K562 (cell line): ENCODE results near the gene SRP72. TPM values are rescaled to one million over a fixed set of nuclear protein-coding genes. Genes with fewer than 3 reads are reported as not detected.

Source experiments
- ATAC-seq: fragments of 200-7000 bp; cut with Tn5 transposase; 3 replicates; pipeline ENCODE4 v1.9.1; 2020; ENCODE audit warnings: moderate library complexity
- BruUV-seq: library from RNA; stranded (reverse); fragments of 400-500 nt; replicated peaks from 2 replicates; lab custom pipeline; 2021; lab: Mats Ljungman, UMichigan
- CTCF ChIA-PET: fragments of 300-600 bp; formaldehyde crosslinking; extraction: SDS; loops from one replicate; lab custom pipeline; 2021; ENCODE audit warnings: low intra/inter-chr PET ratio; lab: Yijun Ruan, JAX
- POLR2A ChIA-PET: fragments of 300-600, 350-650 bp; sonication (Branson Sonifier 250); formaldehyde crosslinking; extraction: SDS; loops from one replicate; lab custom pipeline; 2021; ENCODE audit warnings: antibody characterized with exemption, inconsistent platforms; lab: Yijun Ruan, JAX
- DNase-seq, 4 experiments: peaks; one replicate each; pipeline versions ENCODE4 v3.0.0 to v3.0.0-alpha.2; 2011 to 2018; ENCODE audit warnings: low spot score in 3 of 4, mixed read lengths in 3 of 4; ENCODE audit errors: extremely low read depth in 1 of 4
- FAIRE-seq: peaks from 2 replicates; lab custom pipeline; 2011; peaks lifted over from hg19 to GRCh38; lab: Jason Lieb, UNC
- H2AFZ ChIP-seq: 2 replicates; pipeline ENCODE4 v1.6.0; 2011; ENCODE audit warnings: low read depth, low read length, control low read depth, inconsistent platforms
- H3K27ac ChIP-seq: fragments of 200-600 bp; 3 replicates; pipeline ENCODE4 v1.8.0; 2011; ENCODE audit warnings: low read depth, mild to moderate bottlenecking, control low read depth, inconsistent platforms, low read length, moderate library complexity, mixed read lengths; ENCODE audit errors: extremely low read depth
- H3K27me3 ChIP-seq, 2 experiments: fragments of 300-600 bp in 1 of 2; 2 replicates in 1 of 2; 3 replicates in 1 of 2; pipeline versions ENCODE4 v1.6.0 to v1.8.0; 2011; ENCODE audit warnings: inconsistent platforms in 2 of 2, low read length in 2 of 2, mild to moderate bottlenecking in 1 of 2, mixed read lengths in 1 of 2, moderate library complexity in 1 of 2; ENCODE audit not compliant: control insufficient read depth in 2 of 2, insufficient read depth in 2 of 2
- H3K36me3 ChIP-seq: fragments of 300-600 bp; 3 replicates; pipeline ENCODE4 v1.8.0; 2011; ENCODE audit warnings: mild to moderate bottlenecking, low read length, inconsistent platforms; ENCODE audit not compliant: control insufficient read depth, insufficient read depth
- H3K4me1 ChIP-seq, 2 experiments: fragments of 200-600 bp in 1 of 2; replicated peaks in 1 of 2; 2 replicates in 1 of 2; 3 replicates in 1 of 2; pipeline versions ENCODE4 v1.5.1 to v1.8.0; 2011; ENCODE audit warnings: inconsistent platforms in 2 of 2, low read length in 2 of 2, mild to moderate bottlenecking in 1 of 2, mixed read lengths in 1 of 2, moderate library complexity in 1 of 2; ENCODE audit not compliant: control insufficient read depth in 2 of 2, insufficient read depth in 2 of 2
- H3K4me2 ChIP-seq: 2 replicates; pipeline ENCODE4 v1.6.1; 2011; ENCODE audit warnings: low read length, control low read depth, inconsistent platforms, mixed read lengths; ENCODE audit not compliant: insufficient read depth
- H3K4me3 ChIP-seq: fragments of 200-600 bp; sonication (generic), shearing (Covaris generic); 2 replicates; pipeline ENCODE4 v1.5.1; 2016; ENCODE audit warnings: control low read depth, inconsistent platforms
- H3K79me2 ChIP-seq: fragments of 200-600 bp; 3 replicates; pipeline ENCODE4 v1.8.0; 2011; ENCODE audit warnings: low read length, inconsistent platforms; ENCODE audit not compliant: control insufficient read depth, insufficient read depth
- H3K9ac ChIP-seq, 2 experiments: 2 replicates each; pipeline versions ENCODE4 v1.6.0 to v1.6.1; 2011; ENCODE audit warnings: low read depth in 2 of 2, low read length in 2 of 2, control low read depth in 1 of 2, inconsistent platforms in 1 of 2, mild to moderate bottlenecking in 1 of 2, mixed read lengths in 1 of 2; ENCODE audit not compliant: insufficient read depth in 1 of 2
- H3K9me1 ChIP-seq: one replicate; pipeline ENCODE4 v1.6.0; 2011; ENCODE audit warnings: inconsistent platforms, mild to moderate bottlenecking, low read length, moderate library complexity; ENCODE audit not compliant: control insufficient read depth, insufficient read depth
- H3K9me3 ChIP-seq: replicated peaks from 2 replicates; pipeline ENCODE4 v1.5.1; 2011; ENCODE audit warnings: low read depth, low read length, inconsistent platforms; ENCODE audit not compliant: control insufficient read depth, insufficient read depth
- H4K20me1 ChIP-seq: replicated peaks from 2 replicates; pipeline ENCODE4 v1.6.1; 2011; ENCODE audit warnings: low read length, inconsistent platforms, mixed read lengths; ENCODE audit not compliant: control insufficient read depth, insufficient read depth
- BRF1 ChIP-seq: IDR thresholded peaks from 3 replicates; pipeline ENCODE4 v1.6.1; 2011; ENCODE audit warnings: borderline replicate concordance, mild to moderate bottlenecking; ENCODE audit not compliant: insufficient read length; ENCODE audit errors: extremely low read depth
- CBX5 ChIP-seq: IDR thresholded peaks from 2 replicates; pipeline ENCODE4 v1.6.1; 2014; ENCODE audit warnings: low read depth, borderline replicate concordance
- HDAC1 ChIP-seq, 2 experiments: fragments of 450-650 bp; IDR thresholded peaks; 2 replicates each; pipeline ENCODE4 v1.6.1; 2016 to 2017; ENCODE audit warnings: inconsistent platforms in 1 of 2, mild to moderate bottlenecking in 1 of 2, moderate library complexity in 1 of 2
- HNRNPH1 ChIP-seq: fragments of 200-400 bp; formaldehyde crosslinking; optimal IDR thresholded peaks from 2 replicates; pipeline ENCODE3; 2017; ENCODE audit warnings: low read depth, mild to moderate bottlenecking, low read length, moderate library complexity
- MYNN ChIP-seq, 2 experiments: sonication (generic); formaldehyde crosslinking in 1 of 2; IDR thresholded peaks; 2 replicates each; pipeline versions ENCODE4 v1.5.0 to v1.6.1; 2016 to 2020; ENCODE audit warnings: antibody characterized with exemption in 1 of 2, missing genetic modification reagents in 1 of 2
- PML ChIP-seq: IDR thresholded peaks from 2 replicates; pipeline ENCODE4 v1.6.1; 2012; ENCODE audit warnings: low read length, inconsistent platforms
- POLR2AphosphoS2 ChIP-seq: IDR thresholded peaks from 2 replicates; pipeline ENCODE4 v1.6.1; 2012; ENCODE audit warnings: low read length, improper control_type of control experiment
- POLR2AphosphoS5 ChIP-seq: IDR thresholded peaks from 2 replicates; pipeline ENCODE4 v1.6.1; 2011; ENCODE audit warnings: mild to moderate bottlenecking, low read depth, low read length, moderate library complexity; ENCODE audit not compliant: control insufficient read depth, insufficient read depth
- POLR2B ChIP-seq: fragments of 450-650 bp; IDR thresholded peaks from 2 replicates; pipeline ENCODE4 v1.6.1; 2018; ENCODE audit warnings: low read depth; ENCODE audit not compliant: partially characterized antibody
- RBM25 ChIP-seq: fragments of 200-400 bp; formaldehyde crosslinking; IDR thresholded peaks from 2 replicates; pipeline ENCODE4 v1.6.1; 2018; ENCODE audit warnings: low read length, low read depth, moderate library complexity; ENCODE audit not compliant: severe bottlenecking
- ZKSCAN1 ChIP-seq: fragments of 150-350 bp; IDR thresholded peaks from 2 replicates; pipeline ENCODE4 v1.6.1; 2016; ENCODE audit warnings: low read depth, low read length
- WGBS: fragments of 100-300 bp; shearing (Covaris generic); methylation state at CpG from one replicate; pipeline ENCODE4 v1.1.6; 2016; ENCODE audit warnings: low coverage, mixed read lengths; ENCODE audit not compliant: insufficient coverage; ENCODE audit errors: missing lambda C conversion rate; 5-methylcytosine and 5-hydroxymethylcytosine counted together
- in situ Hi-C: fragments of 300-500 bp; cut with MboI; formaldehyde crosslinking; loops from 4 replicates; pipeline ENCODE4 v1.15.0; 2018; ENCODE audit warnings: inconsistent platforms, mixed read lengths
- intact Hi-C: fragments of 100-400 bp; cut with micrococcal nuclease; formaldehyde crosslinking; loops from 2 replicates; pipeline ENCODE4 v1.14.2; 2022
- polyA plus RNA-seq, 8 experiments: library from polyadenylated mRNA; depleted of rRNA in 4 of 8; stranded (reverse) in 5 of 8; unstranded in 3 of 8; fragments of >200 nt; fragmentation: Nextera tagmentation in 2 of 8; fragmentation: Illumina TruSeq in 1 of 8; extraction: Ambion mirVana in 2 of 8; extraction: Trizol in 1 of 8; gene quantifications; 2 replicates each; pipeline versions ENCODE4 v1.2.1 to v1.2.3, GENCODE V29; 2011 to 2014; ENCODE audit warnings: inconsistent platforms in 1 of 8, missing spikeins in 1 of 8
- total RNA-seq, 7 experiments: library from RNA; depleted of rRNA in 6 of 7; stranded (reverse); fragments of >200 nt in 6 of 7; fragmentation: Illumina TruSeq in 2 of 7; extraction: Trizol in 2 of 7; gene quantifications; 2 replicates each; pipeline versions ENCODE4 v1.2.1 to v1.2.3, GENCODE V29; 2011 to 2021; ENCODE audit warnings: low replicate concordance in 1 of 7
- TF ChIP-seq, protein P1 (sequence below): fragments of 450-650 bp; IDR thresholded peaks from 2 replicates; pipeline ENCODE4 v1.7.0; 2016; ENCODE audit warnings: borderline replicate concordance

SRP72 gene
- total and polyA plus RNA-seq, 9 of the 15 experiments (the other 6 are each of a cell fraction or from before 2014, with no cell fraction given) = 124 to 341 (median 202) TPM

DNA sequence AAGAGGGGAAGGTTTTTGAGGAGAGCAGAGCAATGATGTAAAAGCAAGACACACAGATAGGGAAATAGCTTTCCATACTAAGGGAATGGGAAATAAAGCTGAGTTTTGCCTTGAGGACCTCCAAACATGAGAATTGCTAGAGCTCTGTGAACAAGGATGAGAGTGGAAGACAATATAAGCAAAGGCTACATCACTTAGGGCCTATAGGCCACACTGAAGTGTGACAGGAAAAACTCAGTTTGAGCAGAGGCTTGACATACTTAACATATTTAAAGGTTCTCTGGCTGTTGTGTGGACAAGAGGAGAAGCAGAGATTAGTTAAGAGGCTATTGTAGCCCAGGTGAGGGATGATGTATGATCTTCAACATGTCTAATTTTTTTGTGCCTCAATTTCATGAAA, 5.3 kb upstream of the SRP72 start (continued):
- TF ChIP-seq, protein P1, sequence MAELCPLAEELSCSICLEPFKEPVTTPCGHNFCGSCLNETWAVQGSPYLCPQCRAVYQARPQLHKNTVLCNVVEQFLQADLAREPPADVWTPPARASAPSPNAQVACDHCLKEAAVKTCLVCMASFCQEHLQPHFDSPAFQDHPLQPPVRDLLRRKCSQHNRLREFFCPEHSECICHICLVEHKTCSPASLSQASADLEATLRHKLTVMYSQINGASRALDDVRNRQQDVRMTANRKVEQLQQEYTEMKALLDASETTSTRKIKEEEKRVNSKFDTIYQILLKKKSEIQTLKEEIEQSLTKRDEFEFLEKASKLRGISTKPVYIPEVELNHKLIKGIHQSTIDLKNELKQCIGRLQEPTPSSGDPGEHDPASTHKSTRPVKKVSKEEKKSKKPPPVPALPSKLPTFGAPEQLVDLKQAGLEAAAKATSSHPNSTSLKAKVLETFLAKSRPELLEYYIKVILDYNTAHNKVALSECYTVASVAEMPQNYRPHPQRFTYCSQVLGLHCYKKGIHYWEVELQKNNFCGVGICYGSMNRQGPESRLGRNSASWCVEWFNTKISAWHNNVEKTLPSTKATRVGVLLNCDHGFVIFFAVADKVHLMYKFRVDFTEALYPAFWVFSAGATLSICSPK = no peak
- TF ChIP-seq BRF1 (no peak), PML (peak; percentile 31; the same call in 1 of the 2 replicates), POLR2B (peak; percentile 60)
- TF ChIP-seq, all 486 proteins: peak for 3

DNA sequence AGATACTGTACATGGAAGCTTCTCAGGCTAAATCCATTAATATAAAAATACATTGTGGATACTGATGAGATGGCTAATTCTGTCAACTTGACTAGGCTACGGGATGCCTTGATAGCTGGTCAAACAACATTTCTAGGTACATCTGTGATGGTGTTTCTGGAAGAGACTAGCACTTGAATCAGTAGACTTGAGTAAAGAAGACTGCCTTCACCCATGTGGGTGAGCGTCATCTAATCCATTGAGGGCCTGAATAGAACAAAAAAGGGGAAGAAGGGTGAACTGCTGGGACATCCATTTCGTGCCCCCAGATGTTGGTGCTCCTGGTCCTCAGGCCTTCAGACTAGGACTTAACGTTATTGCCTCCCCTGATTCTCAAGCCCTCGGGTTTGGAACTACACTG, 3.7 kb upstream of the SRP72 start:
- POLR2A ChIA-PET = interaction anchor here (1.2 to 1.6 kb wide), 3 partner anchors 22 to 28 kb away, joined by 3 to 4 read pairs (median 3); partner anchors contain the start of genes PAICS and PPAT
- H2AFZ ChIP-seq = no peak overlapping the region
- H3K9me1 ChIP-seq = no peaks in the 10 kb centered on the region
- CTCF ChIA-PET = no interaction called here
- H3K4me2 ChIP-seq = no peak overlapping the region
- peaks cover 60% of the 10 kb centered on the region for H3K36me3 ChIP-seq
- peaks cover 57% of the 10 kb centered on the region for H3K79me2 ChIP-seq
- intact Hi-C loops (no loop called here), in situ Hi-C loops (no loop called here)
- no peaks in the 10 kb centered on the region for H3K9me3 ChIP-seq
- 0 out of 3 replicates have a peak overlapping the region, but pooled peaks have one; percentile 16 for H3K27ac ChIP-seq
- H4K20me1 ChIP-seq = peaks cover 4% of the 10 kb centered on the region; the same call in 1 of the 2 replicates
- H3K4me3 ChIP-seq = no peak overlapping the region
- TF ChIP-seq MYNN (IDR thresholded peaks at IDR 0.05) (0 out of 2 replicates have a peak, but pooled peaks have one; percentile 15), MYNN (CRISPR knock-in tag; IDR thresholded peaks at IDR 0.05) (no peak), HNRNPH1 (no peak), POLR2AphosphoS2 (0 out of 2 replicates have a peak, but pooled peaks have one; percentile 27), CBX5 (no peak), RBM25 (no peak), HDAC1 (IDR thresholded peaks at IDR 0.05) (no peak), ZKSCAN1 (no peak), POLR2AphosphoS5 (0 out of 2 replicates have a peak, but pooled peaks have one; percentile 35), PML (0 out of 2 replicates have a peak, but pooled peaks have one; percentile 7)
- ATAC-seq (no peak), DNase-seq (no peak), FAIRE-seq (no peak)
- WGBS = 44% methylated on average over 5 of the region's 5 CpGs
- peaks cover 0 to 15% of the 10 kb centered on the region in 2 experiments; a peak in 3 of 5 replicates for H3K4me1 ChIP-seq
- H3K9ac ChIP-seq = no peak overlapping the region; a peak in 1 of 4 replicates
- no peaks in the 10 kb centered on the region for H3K27me3 ChIP-seq
- no TSS peak for BruUV-seq
